Neutrophil (primary cell): Measurements from ENCODE around the gene HS1BP3.

Experiments
- H3K27ac ChIP-seq: fragments of 200-600 bp; sonication (generic); 2 replicates; pipeline ENCODE4 v1.5.1; 2016; ENCODE audit warnings: mild to moderate bottlenecking, moderate library complexity
- H3K27me3 ChIP-seq: fragments of 200-600 bp; sonication (generic); 2 replicates; pipeline ENCODE4 v1.6.0; 2016; ENCODE audit warnings: mild to moderate bottlenecking
- H3K36me3 ChIP-seq: fragments of 200-600 bp; sonication (generic); 2 replicates; pipeline ENCODE4 v1.5.1; 2017
- H3K4me1 ChIP-seq, 2 experiments: fragments of 200-600 bp in 1 of 2; sonication (generic) in 1 of 2; 1 replicate in 1 of 2; 2 replicates in 1 of 2; pipeline versions ENCODE4 v1.5.1 to v1.6.1; 2013 to 2016; ENCODE audit warnings: low read depth in 1 of 2, low read length in 1 of 2, mild to moderate bottlenecking in 1 of 2, moderate library complexity in 1 of 2; ENCODE audit not compliant: control insufficient read depth in 1 of 2, insufficient read depth in 1 of 2
- H3K4me3 ChIP-seq, 2 experiments: fragments of 200-600 bp in 1 of 2; sonication (generic) in 1 of 2; 1 replicate in 1 of 2; 2 replicates in 1 of 2; pipeline ENCODE4 v1.5.1; 2013 to 2016; ENCODE audit warnings: low read depth in 1 of 2, low read length in 1 of 2, mild to moderate bottlenecking in 1 of 2, moderate library complexity in 1 of 2
- H3K9me3 ChIP-seq: fragments of 200-600 bp; sonication (generic); 2 replicates; pipeline ENCODE4 v1.5.1; 2016
- CTCF ChIP-seq: fragments of 200-600 bp; sonication (generic); IDR thresholded peaks from 2 replicates; pipeline ENCODE4 v1.5.1; 2016; ENCODE audit warnings: antibody characterized with exemption

The HS1BP3 gene

GRCh38 chr2:20662308-20662937, 11.5 kb upstream of the HS1BP3 start:
- TF ChIP-seq CTCF = no peak
- no peaks in the 10 kb centered on the region for H3K9me3 ChIP-seq
- peaks cover 85% of the 10 kb centered on the region for H3K27me3 ChIP-seq
- H3K4me3 ChIP-seq = no peak overlapping the region
- H3K27ac ChIP-seq = no peak overlapping the region
- H3K36me3 ChIP-seq = no peaks in the 10 kb centered on the region
- peaks cover 7 to 19% of the 10 kb centered on the region in 2 experiments for H3K4me1 ChIP-seq

DNA sequence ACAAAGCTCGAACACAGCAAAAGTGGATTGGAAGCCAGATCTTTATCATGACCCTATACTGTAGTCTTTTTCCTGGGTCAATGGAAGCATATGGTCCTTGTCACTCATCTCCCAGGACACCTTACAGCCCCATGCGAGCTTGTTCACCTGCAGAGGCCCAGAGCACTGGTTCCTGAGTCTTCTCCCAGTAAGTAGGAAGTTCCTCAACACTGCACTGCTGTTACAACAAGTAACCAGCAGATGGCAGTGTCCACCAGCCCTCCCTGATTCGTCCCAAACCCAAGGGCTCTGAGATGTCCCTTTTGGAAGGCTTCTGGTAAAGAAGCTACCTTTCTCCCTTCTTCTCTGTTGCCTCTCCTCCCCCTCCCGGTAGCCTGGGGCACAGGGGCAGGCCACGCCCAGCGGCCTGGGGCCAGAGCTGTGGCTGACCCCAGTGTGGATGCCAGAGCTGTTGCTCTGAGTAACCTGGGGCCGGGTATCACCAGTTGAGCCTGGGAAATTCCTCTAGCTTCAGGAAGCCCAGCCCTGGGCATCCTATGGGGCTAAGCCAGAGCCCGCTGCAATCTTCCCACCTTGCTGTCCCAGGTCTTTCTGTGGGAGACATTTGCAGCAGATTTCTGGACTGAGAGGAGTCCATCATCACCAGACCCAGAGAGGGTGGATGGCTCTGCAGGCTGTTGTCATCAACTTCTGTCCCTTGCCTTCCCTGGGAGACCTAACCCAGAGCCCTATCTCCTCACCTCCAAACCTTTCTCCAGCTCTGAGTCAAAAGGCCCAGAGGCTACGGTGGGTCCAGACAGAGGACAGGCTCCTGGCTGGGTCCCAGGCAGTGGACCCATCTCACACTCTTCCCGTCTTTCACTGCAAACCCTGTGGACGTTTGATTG, 10.8 kb upstream of the HS1BP3 start:
- Histone ChIP-seq H3K36me3 (no peaks in the 10 kb centered on the region), H3K4me3 (no peak overlapping the region), H3K27me3 (peaks cover 78% of the 10 kb centered on the region), H3K4me1 (peaks cover 6 to 14% of the 10 kb centered on the region in 2 experiments), H3K27ac (no peak overlapping the region), H3K9me3 (no peaks in the 10 kb centered on the region)
- peak; percentile 96 for TF ChIP-seq CTCF

DNA sequence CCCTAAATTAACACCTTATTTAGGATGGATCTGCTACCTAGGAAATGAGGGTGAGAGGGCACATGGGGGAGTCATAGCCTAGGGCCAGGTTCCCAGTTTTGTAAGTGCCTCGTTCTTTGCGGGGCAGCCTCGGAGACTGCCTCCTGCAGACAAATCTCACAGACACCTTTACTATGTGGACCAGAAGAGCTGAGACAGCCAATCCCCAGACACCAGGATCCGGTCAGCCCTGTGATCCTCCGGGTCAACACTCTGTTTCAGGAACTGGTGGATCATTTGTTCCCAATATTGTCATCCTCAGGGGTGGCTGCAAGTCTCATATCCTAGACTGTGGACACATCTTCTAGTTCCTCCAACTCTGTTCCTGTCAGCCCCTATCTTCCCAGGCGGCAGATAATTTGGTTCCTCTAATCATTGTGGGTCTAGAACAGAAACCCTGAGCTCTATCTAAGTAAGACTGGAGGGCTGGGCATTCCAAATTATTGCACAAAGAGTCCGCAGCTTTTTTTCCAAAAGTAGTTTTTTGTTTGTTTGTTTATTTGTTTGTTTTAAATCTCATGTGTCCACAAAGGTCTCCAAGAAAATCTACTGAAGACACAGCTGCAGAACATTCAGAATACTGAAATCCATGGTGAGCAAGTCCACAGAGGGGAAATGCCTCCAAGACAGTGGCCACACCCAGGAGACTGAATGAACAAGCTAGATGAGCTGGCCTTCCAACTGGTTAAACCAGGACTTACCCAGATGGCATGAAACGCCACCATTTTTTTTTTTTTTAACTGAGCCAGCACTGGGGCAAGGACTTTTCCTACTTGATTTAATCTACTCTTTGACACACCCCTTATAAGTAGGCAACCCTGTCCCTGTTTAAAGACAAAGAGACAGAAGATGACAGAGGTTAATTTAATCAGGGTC, 9.9 kb upstream of the HS1BP3 start:
- no peaks in the 10 kb centered on the region for H3K36me3 ChIP-seq
- H3K4me1 ChIP-seq = peaks cover 0 to 5% of the 10 kb centered on the region in 2 experiments
- H3K9me3 ChIP-seq = no peaks in the 10 kb centered on the region
- TF ChIP-seq CTCF = no peak
- H3K27ac ChIP-seq = no peak overlapping the region
- H3K27me3 ChIP-seq = peaks cover 69% of the 10 kb centered on the region
- H3K4me3 ChIP-seq = no peak overlapping the region

GRCh38 chr2:20657522-20658235, 6.8 kb upstream of the HS1BP3 start:
- H3K9me3 ChIP-seq = no peaks in the 10 kb centered on the region
- peaks cover 16 to 20% of the 10 kb centered on the region in 2 experiments for H3K4me1 ChIP-seq
- no peak overlapping the region for H3K4me3 ChIP-seq
- H3K27me3 ChIP-seq = peaks cover 38% of the 10 kb centered on the region
- no peaks in the 10 kb centered on the region for H3K36me3 ChIP-seq
- no peak for TF ChIP-seq CTCF
- H3K27ac ChIP-seq = no peak overlapping the region

DNA sequence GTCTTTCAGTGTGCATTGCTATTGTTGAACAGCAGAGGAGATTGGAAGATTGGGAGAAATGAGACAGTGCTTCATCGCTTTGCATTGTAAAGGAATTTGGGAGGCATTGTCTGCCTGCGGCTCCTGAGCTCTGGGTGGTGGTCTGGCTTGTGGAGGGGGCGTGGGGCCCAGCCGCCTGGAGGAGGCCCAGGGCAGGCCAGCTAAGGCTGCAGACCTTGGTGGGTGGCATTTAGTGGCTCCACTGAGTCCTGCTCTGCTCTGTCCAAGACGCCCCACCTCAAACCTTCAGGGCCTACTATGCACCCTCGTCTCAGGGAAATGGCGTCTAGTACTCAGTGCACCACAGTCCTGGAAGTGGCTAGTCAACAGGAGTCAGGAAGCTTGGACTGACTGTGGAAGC, 5.7 kb upstream of the HS1BP3 start:
- H3K9me3 ChIP-seq = no peaks in the 10 kb centered on the region
- TF ChIP-seq CTCF = no peak
- no peak overlapping the region for H3K27ac ChIP-seq
- H3K4me3 ChIP-seq = no peak overlapping the region
- peaks cover 20 to 28% of the 10 kb centered on the region in 2 experiments for H3K4me1 ChIP-seq
- peaks cover 27% of the 10 kb centered on the region for H3K27me3 ChIP-seq
- no peaks in the 10 kb centered on the region for H3K36me3 ChIP-seq
